ENCODE measurements around the gene CNGA1.

Gene CNGA1

GRCh38 chr4:48035952-48036351 is 19.5 kb upstream of the CNGA1 start:
- no peak for ATAC-seq
- TF ChIP-seq PPARA (CRISPR knock-in tag; IDR thresholded peaks at IDR 0.05; ENCODE audit: borderline replicate concordance): no peak

- peak; percentile 24; the same call in 1 of the 3 replicates for ATAC-seq
- no peak for TF ChIP-seq TCF4 (CRISPR knock-in tag; IDR thresholded peaks at IDR 0.05; ENCODE audit: borderline replicate concordance)
- no peak for TF ChIP-seq POU6F1 (CRISPR knock-in tag; IDR thresholded peaks at IDR 0.05; ENCODE audit: borderline replicate concordance, low read depth)
- TF ChIP-seq ZC3H10 (CRISPR knock-in tag; IDR thresholded peaks at IDR 0.05): no peak
- no peak for TF ChIP-seq BACH2 (CRISPR knock-in tag; IDR thresholded peaks at IDR 0.05; ENCODE audit: borderline replicate concordance)
- TF ChIP-seq CREB5 (CRISPR knock-in tag; IDR thresholded peaks at IDR 0.05; ENCODE audit: low read depth): no peak
- no peak for TF ChIP-seq PATZ1 (CRISPR knock-in tag; IDR thresholded peaks at IDR 0.05; ENCODE audit: borderline replicate concordance)
- no peak for TF ChIP-seq OSR1 (CRISPR knock-in tag; IDR thresholded peaks at IDR 0.05)
- no peak for TF ChIP-seq ZFP3 (CRISPR knock-in tag; IDR thresholded peaks at IDR 0.05)
- TF ChIP-seq SNAI2 (CRISPR knock-in tag; IDR thresholded peaks at IDR 0.05): no peak
- TF ChIP-seq CSDC2 (CRISPR knock-in tag; IDR thresholded peaks at IDR 0.05): no peak
- TF ChIP-seq RARB (CRISPR knock-in tag; IDR thresholded peaks at IDR 0.05): no peak
- no peak for TF ChIP-seq CSRNP3 (CRISPR knock-in tag; IDR thresholded peaks at IDR 0.05)
- no peak for TF ChIP-seq ZNF565 (CRISPR knock-in tag; conservative IDR thresholded peaks at IDR 0.05; ENCODE audit: low read depth)
- TF ChIP-seq ZNF8 (CRISPR knock-in tag; IDR thresholded peaks at IDR 0.05): no peak
- no peak for TF ChIP-seq ARNTL (CRISPR knock-in tag; IDR thresholded peaks at IDR 0.05; ENCODE audit: borderline replicate concordance, low read depth)
Observed at GRCh38 chr4:48033825-48034413, 17.4 kb upstream of the CNGA1 start.

GRCh38 chr4:48033412-48033811 is 16.9 kb upstream of the CNGA1 start:
- TF ChIP-seq ARNTL (CRISPR knock-in tag; IDR thresholded peaks at IDR 0.05; ENCODE audit: borderline replicate concordance, low read depth): no peak
- TF ChIP-seq SNAI2 (CRISPR knock-in tag; IDR thresholded peaks at IDR 0.05): no peak
- TF ChIP-seq, protein P1, sequence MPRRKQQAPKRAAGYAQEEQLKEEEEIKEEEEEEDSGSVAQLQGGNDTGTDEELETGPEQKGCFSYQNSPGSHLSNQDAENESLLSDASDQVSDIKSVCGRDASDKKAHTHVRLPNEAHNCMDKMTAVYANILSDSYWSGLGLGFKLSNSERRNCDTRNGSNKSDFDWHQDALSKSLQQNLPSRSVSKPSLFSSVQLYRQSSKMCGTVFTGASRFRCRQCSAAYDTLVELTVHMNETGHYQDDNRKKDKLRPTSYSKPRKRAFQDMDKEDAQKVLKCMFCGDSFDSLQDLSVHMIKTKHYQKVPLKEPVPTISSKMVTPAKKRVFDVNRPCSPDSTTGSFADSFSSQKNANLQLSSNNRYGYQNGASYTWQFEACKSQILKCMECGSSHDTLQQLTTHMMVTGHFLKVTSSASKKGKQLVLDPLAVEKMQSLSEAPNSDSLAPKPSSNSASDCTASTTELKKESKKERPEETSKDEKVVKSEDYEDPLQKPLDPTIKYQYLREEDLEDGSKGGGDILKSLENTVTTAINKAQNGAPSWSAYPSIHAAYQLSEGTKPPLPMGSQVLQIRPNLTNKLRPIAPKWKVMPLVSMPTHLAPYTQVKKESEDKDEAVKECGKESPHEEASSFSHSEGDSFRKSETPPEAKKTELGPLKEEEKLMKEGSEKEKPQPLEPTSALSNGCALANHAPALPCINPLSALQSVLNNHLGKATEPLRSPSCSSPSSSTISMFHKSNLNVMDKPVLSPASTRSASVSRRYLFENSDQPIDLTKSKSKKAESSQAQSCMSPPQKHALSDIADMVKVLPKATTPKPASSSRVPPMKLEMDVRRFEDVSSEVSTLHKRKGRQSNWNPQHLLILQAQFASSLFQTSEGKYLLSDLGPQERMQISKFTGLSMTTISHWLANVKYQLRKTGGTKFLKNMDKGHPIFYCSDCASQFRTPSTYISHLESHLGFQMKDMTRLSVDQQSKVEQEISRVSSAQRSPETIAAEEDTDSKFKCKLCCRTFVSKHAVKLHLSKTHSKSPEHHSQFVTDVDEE (CRISPR knock-in tag; IDR thresholded peaks at IDR 0.05): no peak
- no peak for TF ChIP-seq ISL1 (CRISPR knock-in tag; IDR thresholded peaks at IDR 0.05)
- no peak for TF ChIP-seq OSR1 (CRISPR knock-in tag; IDR thresholded peaks at IDR 0.05)
- TF ChIP-seq ZFP3 (CRISPR knock-in tag; IDR thresholded peaks at IDR 0.05): no peak
- TF ChIP-seq POU6F1 (CRISPR knock-in tag; IDR thresholded peaks at IDR 0.05; ENCODE audit: borderline replicate concordance, low read depth): no peak
- no peak for TF ChIP-seq RARB (CRISPR knock-in tag; IDR thresholded peaks at IDR 0.05)
- TF ChIP-seq GLIS3 (CRISPR knock-in tag; IDR thresholded peaks at IDR 0.05): no peak
- no peak for TF ChIP-seq CSRNP3 (CRISPR knock-in tag; IDR thresholded peaks at IDR 0.05)
- no peak for ATAC-seq
